Caco-2 (cell line): ENCODE measurements around the gene HSD17B11. TPM values are rescaled to one million over a fixed set of nuclear protein-coding genes. Genes with fewer than 3 reads are reported as not detected.

Experiments
- BruUV-seq: library from RNA; stranded (reverse); fragments of 400-500 nt; replicated peaks from 2 replicates; lab custom pipeline; 2021; lab: Mats Ljungman, UMichigan
- CTCF ChIA-PET: fragments of 300-600 bp; sonication (Branson Sonifier 250); formaldehyde crosslinking; loops from one replicate; lab custom pipeline; 2022; ENCODE audit warnings: antibody characterized with exemption; lab: Charles Lee
- POLR2A ChIA-PET: fragments of 300-600 bp; sonication (Branson Sonifier 250); formaldehyde crosslinking; loops from one replicate; lab custom pipeline; 2022; ENCODE audit warnings: antibody characterized with exemption; lab: Charles Lee
- DNase-seq, 2 experiments: peaks; one replicate each; pipeline versions ENCODE4 v3.0.0 to v3.0.0-alpha.2; 2020 to 2022
- H3K27me3 ChIP-seq: replicated peaks from 2 replicates; pipeline ENCODE4 v1.6.0; 2011; ENCODE audit warnings: low read length; ENCODE audit not compliant: control insufficient read depth, insufficient read depth
- H3K36me3 ChIP-seq: 2 replicates; pipeline ENCODE4 v1.5.1; 2011; ENCODE audit warnings: low read length; ENCODE audit not compliant: control insufficient read depth, insufficient read depth
- H3K4me1 ChIP-seq: fragments of 250-450 bp; sonication (Bioruptor Pico); 2 replicates; pipeline ENCODE4 v1.5.1; 2020; ENCODE audit warnings: mild to moderate bottlenecking
- H3K4me3 ChIP-seq: 2 replicates; pipeline ENCODE4 v1.5.1; 2011; ENCODE audit warnings: low read depth, mild to moderate bottlenecking, control low read depth, low read length
- H3K9me3 ChIP-seq: fragments of 250-450 bp; sonication (Bioruptor Pico); 2 replicates; pipeline ENCODE4 v1.5.1; 2020; ENCODE audit warnings: mild to moderate bottlenecking, moderate library complexity
- H3K27ac Mint-ChIP-seq: one replicate; pipeline ENCODE4 v1.8.0; 2022; ENCODE audit warnings: mixed read lengths; ENCODE audit not compliant: unreplicated experiment
- H3K27me3 Mint-ChIP-seq: one replicate; pipeline ENCODE4 v1.8.0; 2022; ENCODE audit warnings: mixed read lengths; ENCODE audit not compliant: insufficient read depth, unreplicated experiment
- H3K36me3 Mint-ChIP-seq: one replicate; pipeline ENCODE4 v1.8.0; 2022; ENCODE audit warnings: mild to moderate bottlenecking, mixed read lengths; ENCODE audit not compliant: insufficient read depth, unreplicated experiment
- H3K4me1 Mint-ChIP-seq: one replicate; pipeline ENCODE4 v1.8.0; 2022; ENCODE audit warnings: low read depth, mixed read lengths; ENCODE audit not compliant: unreplicated experiment
- H3K4me3 Mint-ChIP-seq: one replicate; pipeline ENCODE4 v1.8.0; 2022; ENCODE audit warnings: mild to moderate bottlenecking, moderate library complexity, mixed read lengths; ENCODE audit not compliant: unreplicated experiment
- H3K9me3 Mint-ChIP-seq: one replicate; pipeline ENCODE4 v1.8.0; 2022; ENCODE audit warnings: mixed read lengths; ENCODE audit not compliant: unreplicated experiment
- intact Hi-C: fragments of 100-400 bp; cut with micrococcal nuclease; formaldehyde crosslinking; loops from one replicate; pipeline ENCODE4 v1.10.0; 2022; ENCODE audit not compliant: unreplicated experiment
- total RNA-seq: library from RNA; stranded (reverse); gene quantifications from 2 replicates; pipeline ENCODE4 v1.2.3, GENCODE V29; 2022
- TF ChIP-seq, protein P1 (sequence below), 2 experiments: fragments of 200-600 bp in 1 of 2; IDR thresholded peaks; 1 replicate in 1 of 2; 2 replicates in 1 of 2; pipeline versions ENCODE4 v1.5.1 to v1.8.0; 2011 to 2022; ENCODE audit warnings: antibody characterized with exemption in 1 of 2, control low read depth in 1 of 2, inconsistent platforms in 1 of 2, low read depth in 1 of 2, low read length in 1 of 2, mild to moderate bottlenecking in 1 of 2, moderate library complexity in 1 of 2; ENCODE audit not compliant: insufficient read depth in 1 of 2, severe bottlenecking in 1 of 2, unreplicated experiment in 1 of 2

HSD17B11 gene
- total RNA-seq, 1 experiment from 2014 or later = 42.8 TPM

DNA sequence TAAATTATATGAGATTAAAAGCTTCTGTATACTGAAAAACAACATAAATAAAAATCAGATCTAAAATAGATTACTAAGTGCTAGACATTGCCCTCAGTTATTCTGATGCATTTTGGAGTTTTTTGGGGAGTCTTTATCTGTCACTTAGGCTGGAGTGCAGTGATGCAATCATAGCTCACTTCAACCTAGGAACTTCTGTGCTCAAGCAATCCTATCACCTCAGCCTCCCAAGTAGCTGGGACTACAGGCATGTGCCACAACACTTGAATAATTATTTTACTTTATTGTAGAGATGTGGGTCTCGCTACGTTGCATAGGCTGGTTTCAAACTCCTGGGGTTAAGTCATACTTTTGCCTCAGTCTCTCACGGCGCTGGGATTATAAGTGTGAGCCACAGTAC is 31.7 kb downstream of the HSD17B11 start:
- Mint-ChIP-seq H3K36me3 (peaks cover 39% of the 10 kb centered on the region), H3K9me3 (no peaks in the 10 kb centered on the region), H3K27me3 (no peaks in the 10 kb centered on the region), H3K4me3 (no peak overlapping the region), H3K4me1 (no peaks in the 10 kb centered on the region), H3K27ac (no peak overlapping the region)
- Histone ChIP-seq H3K36me3 (peaks cover 2% of the 10 kb centered on the region), H3K4me1 (peaks cover 13% of the 10 kb centered on the region; the same call in 1 of the 2 replicates), H3K4me3 (no peak overlapping the region), H3K27me3 (no peaks in the 10 kb centered on the region), H3K9me3 (no peaks in the 10 kb centered on the region)
- intact Hi-C loops = loop anchor here (5.0 kb wide), 1 partner anchor 108 kb away; no protein-coding TSS in a partner anchor
- CTCF ChIA-PET = no interaction called here
- TF ChIP-seq, protein P1, sequence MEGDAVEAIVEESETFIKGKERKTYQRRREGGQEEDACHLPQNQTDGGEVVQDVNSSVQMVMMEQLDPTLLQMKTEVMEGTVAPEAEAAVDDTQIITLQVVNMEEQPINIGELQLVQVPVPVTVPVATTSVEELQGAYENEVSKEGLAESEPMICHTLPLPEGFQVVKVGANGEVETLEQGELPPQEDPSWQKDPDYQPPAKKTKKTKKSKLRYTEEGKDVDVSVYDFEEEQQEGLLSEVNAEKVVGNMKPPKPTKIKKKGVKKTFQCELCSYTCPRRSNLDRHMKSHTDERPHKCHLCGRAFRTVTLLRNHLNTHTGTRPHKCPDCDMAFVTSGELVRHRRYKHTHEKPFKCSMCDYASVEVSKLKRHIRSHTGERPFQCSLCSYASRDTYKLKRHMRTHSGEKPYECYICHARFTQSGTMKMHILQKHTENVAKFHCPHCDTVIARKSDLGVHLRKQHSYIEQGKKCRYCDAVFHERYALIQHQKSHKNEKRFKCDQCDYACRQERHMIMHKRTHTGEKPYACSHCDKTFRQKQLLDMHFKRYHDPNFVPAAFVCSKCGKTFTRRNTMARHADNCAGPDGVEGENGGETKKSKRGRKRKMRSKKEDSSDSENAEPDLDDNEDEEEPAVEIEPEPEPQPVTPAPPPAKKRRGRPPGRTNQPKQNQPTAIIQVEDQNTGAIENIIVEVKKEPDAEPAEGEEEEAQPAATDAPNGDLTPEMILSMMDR (IDR thresholded peaks at IDR 0.05; ENCODE audit: insufficient read depth in 1 of 2, low read depth in 1 of 2, low read length in 1 of 2, severe bottlenecking in 1 of 2, unreplicated experiment in 1 of 2) = no peak
- POLR2A ChIA-PET = no interaction called here
- BruUV-seq = no TSS peak
- DNase-seq = no peak

GRCh38 chr4:87356832-87357526 is 34.0 kb downstream of the HSD17B11 start:
- H3K36me3 Mint-ChIP-seq = peaks cover 33% of the 10 kb centered on the region
- H3K27me3 Mint-ChIP-seq = no peaks in the 10 kb centered on the region
- H3K9me3 Mint-ChIP-seq = no peaks in the 10 kb centered on the region
- ChIA-PET POLR2A (no interaction called here), CTCF (no interaction called here)
- no peak overlapping the region for H3K27ac Mint-ChIP-seq
- no peaks in the 10 kb centered on the region for H3K27me3 ChIP-seq
- H3K4me1 ChIP-seq = peaks cover 13% of the 10 kb centered on the region; the same call in 1 of the 2 replicates
- intact Hi-C loops = loop anchor here (5.0 kb wide), 1 partner anchor 110 kb away; no protein-coding TSS in a partner anchor
- no peak overlapping the region for H3K4me3 ChIP-seq
- no peaks in the 10 kb centered on the region for H3K4me1 Mint-ChIP-seq
- H3K4me3 Mint-ChIP-seq = no peak overlapping the region
- BruUV-seq = no TSS peak
- peaks cover 2% of the 10 kb centered on the region for H3K36me3 ChIP-seq
- H3K9me3 ChIP-seq = no peaks in the 10 kb centered on the region
- DNase-seq = no peak
- TF ChIP-seq, protein P1 (IDR thresholded peaks at IDR 0.05; ENCODE audit: insufficient read depth in 1 of 2, low read depth in 1 of 2, low read length in 1 of 2, severe bottlenecking in 1 of 2, unreplicated experiment in 1 of 2) = no peak

- Mint-ChIP-seq H3K4me1 (no peaks in the 10 kb centered on the region), H3K9me3 (no peaks in the 10 kb centered on the region), H3K27me3 (no peaks in the 10 kb centered on the region), H3K27ac (no peak overlapping the region), H3K36me3 (peaks cover 28% of the 10 kb centered on the region), H3K4me3 (no peak overlapping the region)
- peaks cover 2% of the 10 kb centered on the region for H3K36me3 ChIP-seq
- peaks cover 9% of the 10 kb centered on the region; the same call in 1 of the 2 replicates for H3K4me1 ChIP-seq
- intact Hi-C loops = loop anchor here (5.0 kb wide), 2 partner anchors 113 to 493 kb away; no protein-coding TSS in a partner anchor
- no peak overlapping the region for H3K4me3 ChIP-seq
- no peaks in the 10 kb centered on the region for H3K9me3 ChIP-seq
- ChIA-PET CTCF (no interaction called here), POLR2A (no interaction called here)
- no TSS peak for BruUV-seq
- TF ChIP-seq, protein P1 (IDR thresholded peaks at IDR 0.05; ENCODE audit: insufficient read depth in 1 of 2, low read depth in 1 of 2, low read length in 1 of 2, severe bottlenecking in 1 of 2, unreplicated experiment in 1 of 2) = no peak
- DNase-seq = no peak
- no peaks in the 10 kb centered on the region for H3K27me3 ChIP-seq
These were observed 36.6 kb downstream of the HSD17B11 start for GRCh38 chr4:87354168-87355102.
